ENCODE measurements around the gene C4B.
"Not testable (repeated sequence)": the region's sequence is repeated elsewhere in the genome, so short reads cannot be mapped to it uniquely, and the experiment has no call there.

- not testable (repeated sequence) for TF ChIP-seq EZH2 (IDR thresholded peaks at IDR 0.05); CTCF (IDR thresholded peaks at IDR 0.05 in 2 of 3, conservative IDR thresholded peaks at IDR 0.05 in 1 of 3; ENCODE audit: borderline replicate concordance in 1 of 3, insufficient read depth in 1 of 3, low read depth in 2 of 3, low read length in 2 of 3); POLR2A (IDR thresholded peaks at IDR 0.05; ENCODE audit: borderline replicate concordance, extremely low read depth, insufficient read depth, insufficient read length); YY1 (IDR thresholded peaks at IDR 0.05; ENCODE audit: extremely low read depth, insufficient replicate concordance, low read depth, low read length); CEBPB (IDR thresholded peaks at IDR 0.05; ENCODE audit: low read depth); POLR2AphosphoS5 (IDR thresholded peaks at IDR 0.05; ENCODE audit: low read depth, low read length); FOSL1 (IDR thresholded peaks at IDR 0.05; ENCODE audit: low read depth); SIN3A (IDR thresholded peaks at IDR 0.05; ENCODE audit: low read depth); REST (IDR thresholded peaks at IDR 0.05; ENCODE audit: low read depth); MAX (IDR thresholded peaks at IDR 0.05); EZH2phosphoT487 (IDR thresholded peaks at IDR 0.05; ENCODE audit: borderline replicate concordance); SP1 (IDR thresholded peaks at IDR 0.05; ENCODE audit: low read depth); RAD21 (IDR thresholded peaks at IDR 0.05; ENCODE audit: low read depth); CBX3 (IDR thresholded peaks at IDR 0.05; ENCODE audit: low read depth)
Observed at GRCh38 chr6:32004864-32005537, 9.6 kb upstream of the C4B start.

Measured in HCT116 (cell line).